DMS79 treated with DMSO at 0.1 percent for 48 hours (cell line): ENCODE results near the gene CROCC2.

Source experiments
- DNase-seq: peaks from one replicate; lab custom pipeline; 2025; lab: John Stamatoyannopoulos, UW

CROCC2 gene

DNA sequence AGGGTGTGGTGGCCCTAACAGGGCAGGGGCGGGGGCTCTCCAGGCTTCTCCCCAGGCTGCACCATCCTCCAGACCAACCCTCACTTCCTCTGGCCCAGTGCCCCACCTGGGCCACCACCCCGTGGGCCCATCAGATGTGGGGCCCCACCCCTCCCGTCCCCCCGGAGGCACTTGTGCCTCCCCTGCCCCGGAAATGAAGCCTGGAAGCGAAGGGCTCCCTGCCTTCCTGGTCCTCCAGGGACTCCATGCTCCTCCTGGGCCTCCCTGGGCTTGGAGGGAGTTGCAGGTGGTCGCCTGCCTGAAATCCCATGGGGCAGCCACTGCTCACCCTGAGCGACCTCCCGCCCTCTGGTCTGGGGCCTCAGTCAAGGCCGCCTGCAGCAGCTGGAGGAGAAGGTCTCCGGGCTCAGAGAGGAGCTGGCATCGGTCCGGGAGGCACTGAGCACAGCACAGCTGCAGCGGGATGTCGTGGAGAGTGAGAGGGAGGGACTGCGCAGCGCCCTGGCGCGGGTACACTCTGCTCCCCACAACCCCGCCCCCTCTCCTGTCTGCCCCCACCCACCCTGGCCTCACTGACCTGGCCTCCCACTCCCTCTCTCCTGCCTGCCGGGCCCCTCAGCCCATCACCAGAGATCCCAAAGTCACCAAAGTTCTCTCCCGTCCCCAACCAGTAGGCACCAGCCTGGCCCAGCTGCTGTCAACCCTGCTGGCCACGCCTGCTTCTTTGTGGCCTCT lies 28.0 kb downstream of the CROCC2 start:
- DNase-seq = no peak

DNA sequence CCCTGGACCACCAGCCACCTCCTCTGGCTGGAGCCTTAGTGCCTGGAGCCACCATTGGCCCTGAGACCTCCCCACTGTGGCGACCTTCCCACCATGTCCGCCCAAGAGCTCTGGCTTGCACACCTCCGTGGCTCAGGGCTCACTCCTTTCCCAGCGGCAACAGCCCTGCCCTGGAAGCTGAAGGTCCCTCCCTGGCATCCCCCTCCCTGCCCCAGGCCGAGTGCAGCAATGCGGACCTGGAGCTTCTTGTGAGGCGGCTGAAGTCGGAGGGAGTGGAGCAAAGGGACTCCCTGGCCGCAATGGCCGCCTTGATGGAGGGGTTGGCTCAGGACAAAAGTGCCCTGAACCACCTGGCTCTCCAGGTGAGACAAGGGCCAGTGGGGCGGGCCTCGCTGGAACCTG lies 28.6 kb downstream of the CROCC2 start:
- DNase-seq = no peak

DNA sequence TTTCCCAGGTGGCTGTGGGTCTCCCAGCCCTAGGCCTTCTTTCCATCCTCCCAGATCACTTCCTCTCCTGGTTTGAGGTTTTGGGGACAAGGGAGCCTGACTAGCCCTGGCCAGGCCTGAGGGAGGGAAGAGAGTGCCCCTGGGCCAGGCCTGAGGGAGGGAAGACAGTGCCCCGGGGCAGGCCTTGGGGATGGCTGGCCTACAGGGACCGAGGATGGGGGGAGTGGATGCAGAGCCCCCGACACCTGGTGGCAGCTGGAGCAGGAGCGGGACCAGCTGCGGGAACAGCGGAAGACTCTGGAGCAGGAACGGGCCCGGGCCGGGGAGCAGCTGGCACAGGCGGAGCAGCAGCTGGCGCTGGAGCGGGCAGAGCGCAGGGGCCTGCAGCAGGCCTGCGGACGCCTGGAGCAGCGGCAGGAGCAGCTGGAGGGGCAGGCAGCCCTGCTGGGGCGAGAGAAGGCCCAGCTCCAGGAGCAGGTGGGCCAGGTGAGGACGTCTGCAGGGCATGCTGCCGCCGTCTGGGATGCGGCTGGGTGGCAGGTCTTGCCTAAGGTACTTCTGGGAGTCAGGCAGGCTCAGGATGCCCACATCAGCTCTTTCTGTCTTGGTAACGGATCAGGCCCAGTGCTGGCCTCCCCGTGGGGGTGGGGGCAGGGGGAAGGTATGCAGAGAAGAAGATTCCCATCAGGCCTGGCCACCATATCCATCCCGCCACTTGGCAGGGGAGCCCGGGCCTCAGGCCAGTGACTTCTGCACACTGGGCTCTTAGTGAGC lies 29.2 kb downstream of the CROCC2 start:
- no peak for DNase-seq

DNA sequence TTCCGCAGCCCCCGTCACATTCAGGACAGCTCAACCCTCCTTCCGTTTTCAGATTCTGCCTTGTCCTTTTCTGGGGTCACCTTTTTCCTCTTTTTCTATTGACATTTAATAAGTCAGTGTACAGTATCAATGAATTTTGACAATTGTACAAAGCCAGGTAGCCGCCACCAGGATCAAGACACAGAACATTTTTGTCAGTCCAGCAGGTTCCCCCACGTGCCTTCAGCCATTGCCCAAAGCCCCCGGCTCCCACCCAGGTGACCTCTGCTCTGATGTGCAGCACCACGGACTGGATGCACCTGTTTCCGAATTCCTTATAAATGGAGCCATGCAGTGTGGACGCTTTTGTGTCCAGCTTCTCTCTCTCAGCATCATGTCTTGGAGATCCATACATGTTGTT lies 30.0 kb downstream of the CROCC2 start:
- DNase-seq = no peak

DNA sequence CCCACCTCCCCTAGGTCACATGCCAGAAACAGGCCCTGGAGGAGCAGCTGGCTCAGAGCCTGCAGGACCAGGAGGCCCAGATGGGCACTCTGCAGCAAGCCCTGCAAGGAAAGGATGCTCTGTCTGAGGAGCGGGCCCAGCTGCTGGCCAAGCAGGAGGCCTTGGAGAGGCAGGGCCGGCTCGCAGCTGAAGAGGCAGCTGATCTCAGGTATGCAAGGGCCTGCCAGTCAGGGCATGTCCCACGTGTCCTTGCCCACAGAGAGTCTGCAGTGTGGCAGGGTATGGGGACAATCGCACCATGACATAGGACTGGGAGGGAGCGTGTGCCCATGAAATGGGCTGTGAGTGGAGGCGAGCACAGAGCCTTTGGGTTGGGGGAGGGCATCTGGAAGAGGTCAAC lies 39.9 kb downstream of the CROCC2 start:
- DNase-seq = peak; percentile 61

DNA sequence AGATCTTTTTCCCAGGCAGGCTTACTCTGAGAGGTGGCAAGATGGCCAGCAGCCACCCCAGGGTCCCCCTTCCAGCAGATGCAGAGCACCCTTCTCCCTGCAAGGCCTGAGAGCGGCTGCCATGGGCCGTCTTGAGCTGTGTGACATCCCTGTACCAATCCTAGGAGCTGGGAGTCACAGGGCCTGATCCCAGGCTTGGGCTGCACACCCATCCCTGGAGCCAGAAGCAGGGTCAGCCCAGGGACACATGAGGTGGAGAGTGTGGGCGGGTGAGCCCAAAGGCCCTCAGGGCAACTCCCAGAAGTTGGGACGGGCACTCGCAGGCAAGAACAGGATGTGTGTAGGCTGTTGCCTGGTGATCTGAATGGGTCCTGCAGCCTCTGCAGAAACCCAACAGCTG lies 40.5 kb downstream of the CROCC2 start:
- DNase-seq = no peak

DNA sequence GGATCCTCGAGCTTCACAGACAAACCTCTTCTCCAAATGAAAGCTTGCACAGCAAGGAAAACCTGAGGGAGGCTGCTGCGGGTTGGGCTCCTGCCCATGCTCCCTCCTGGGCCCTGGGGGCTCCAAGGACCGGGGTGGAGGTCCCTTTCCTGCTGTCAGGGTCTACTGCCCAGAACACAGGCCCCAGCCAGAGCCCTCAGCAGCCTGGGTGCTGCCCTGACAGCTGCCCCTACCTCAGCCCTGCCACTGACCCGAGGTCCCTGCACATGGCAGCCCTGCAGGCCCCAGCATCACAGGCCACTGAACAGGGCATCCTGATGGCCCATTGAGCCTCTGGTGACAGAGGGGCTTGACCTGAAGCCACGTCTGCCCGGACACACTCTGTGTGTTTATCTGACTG lies 41.0 kb downstream of the CROCC2 start:
- DNase-seq = no peak

DNA sequence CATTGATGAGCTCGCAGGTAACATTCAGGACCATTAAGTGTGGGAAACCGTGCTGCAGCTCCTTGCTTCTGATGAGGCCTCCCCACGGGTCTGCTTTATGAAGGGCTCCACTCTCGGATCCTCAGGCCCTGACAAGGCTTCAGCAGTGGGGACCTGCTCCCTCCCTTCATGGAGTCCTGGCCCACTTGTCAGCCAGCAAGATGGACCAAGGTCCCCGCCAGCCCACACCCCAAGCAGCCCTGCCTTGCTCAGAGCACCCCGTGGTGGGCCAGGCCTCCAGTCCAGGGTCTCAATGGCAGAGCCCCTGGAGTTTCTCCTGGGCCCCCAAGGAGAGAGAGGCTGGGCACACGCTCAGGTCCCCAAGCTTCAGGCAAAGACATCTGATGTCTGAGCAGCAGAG lies 41.5 kb downstream of the CROCC2 start:
- no peak for DNase-seq

DNA sequence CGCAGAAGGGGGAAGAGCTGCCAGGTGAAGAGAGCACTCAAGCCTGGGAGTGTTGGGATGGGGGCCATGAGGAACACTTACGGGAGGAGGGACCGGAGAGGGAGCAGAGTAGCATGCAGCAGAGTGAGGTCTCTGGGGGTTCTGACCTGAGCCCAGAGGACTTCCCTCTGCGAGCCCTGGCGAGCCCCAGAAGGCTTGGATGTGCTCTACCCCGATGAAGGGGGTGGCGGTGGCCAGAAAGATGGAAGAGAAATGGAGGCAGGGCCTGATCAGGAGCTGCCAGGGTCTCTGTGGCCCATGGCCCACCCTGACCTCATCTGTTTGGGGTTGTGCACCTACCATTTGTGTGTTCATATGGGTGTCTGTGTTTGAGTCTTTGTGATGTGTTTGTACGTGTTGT lies 42.0 kb downstream of the CROCC2 start:
- no peak for DNase-seq

DNA sequence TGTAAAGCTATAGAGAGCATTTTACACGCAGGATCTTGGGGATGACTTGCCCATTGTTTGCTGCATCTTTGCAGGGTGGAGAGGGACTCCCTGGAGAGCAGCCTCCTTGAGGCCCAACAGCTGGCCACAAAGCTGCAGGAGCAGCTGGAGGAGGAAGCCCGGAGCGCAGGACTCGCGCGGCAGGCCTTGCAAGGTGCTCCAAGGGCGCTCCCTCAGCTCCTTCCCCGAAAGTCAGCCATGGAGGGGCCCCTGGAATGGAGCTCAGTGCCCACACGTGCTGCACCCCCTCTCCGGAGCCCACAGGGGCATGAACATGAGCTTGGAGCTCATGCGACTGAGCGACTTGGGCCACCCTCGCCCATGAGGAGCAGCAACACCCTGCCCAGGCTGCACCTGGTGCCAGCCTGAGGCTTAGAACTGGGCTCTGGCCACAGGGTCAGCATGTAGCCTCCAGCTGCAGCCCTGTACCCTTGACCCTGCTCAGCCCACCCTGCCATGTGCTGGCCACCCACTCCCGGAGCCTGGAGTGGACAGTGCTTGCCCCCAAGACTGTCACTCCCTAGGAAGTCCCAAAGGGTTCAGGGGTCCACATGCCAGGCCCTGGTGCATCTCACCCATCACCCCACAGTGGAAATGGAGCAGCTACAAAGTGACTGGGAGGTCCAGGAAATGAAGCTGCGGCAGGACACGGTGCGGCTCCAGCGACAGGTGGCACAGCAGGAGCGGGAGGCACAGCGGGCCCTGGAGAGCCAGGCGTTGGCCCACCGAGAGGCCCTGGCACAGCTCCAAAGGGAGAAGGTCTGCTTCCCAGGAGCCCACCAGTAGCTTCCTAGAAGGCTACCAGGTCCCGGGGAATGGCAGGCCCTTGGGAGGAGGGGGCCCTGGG lies 43.0 kb downstream of the CROCC2 start:
- DNase-seq = peak; percentile 3

DNA sequence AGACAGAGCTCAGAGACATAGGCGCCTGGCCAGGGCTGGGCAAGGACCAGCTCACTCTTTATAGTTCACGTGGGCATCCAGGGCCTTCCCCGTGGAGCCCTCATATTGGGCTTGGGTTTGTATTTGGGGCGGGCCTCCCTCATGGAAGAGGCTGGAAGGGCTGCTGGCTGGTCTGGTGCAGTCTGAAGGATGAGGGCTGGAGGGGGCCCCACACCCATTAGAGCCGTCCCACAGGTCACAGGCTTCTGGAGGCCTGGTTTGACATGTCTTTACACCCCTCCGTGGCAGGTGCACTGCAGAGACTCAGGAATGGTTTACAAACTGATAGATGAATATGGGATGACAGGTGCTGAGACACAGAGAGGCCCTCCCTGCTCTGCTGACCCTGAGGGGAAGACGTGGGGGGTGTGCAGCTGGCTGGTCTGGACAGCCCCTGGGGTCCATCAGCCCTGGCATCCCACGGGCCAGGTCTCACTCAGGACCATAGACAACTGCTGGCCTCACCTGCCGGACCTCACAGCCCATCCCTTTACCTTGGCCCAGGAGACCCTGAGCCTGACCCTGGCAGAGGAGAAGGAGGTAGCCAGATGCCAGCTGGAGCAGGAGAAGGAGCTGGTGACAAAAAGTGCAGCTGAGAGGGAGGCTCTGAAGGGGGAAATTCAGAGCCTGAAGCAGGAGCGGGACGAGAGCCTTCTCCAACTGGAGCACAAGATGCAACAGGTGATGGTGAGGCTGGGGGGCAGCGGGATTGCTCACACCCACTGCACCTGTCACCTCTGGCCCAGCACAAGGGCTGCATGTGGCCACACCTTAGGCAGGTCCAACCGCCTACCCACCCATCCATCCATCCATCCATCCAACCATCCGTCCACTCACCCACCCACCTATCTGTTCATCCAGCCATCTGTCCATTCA lies 43.9 kb downstream of the CROCC2 start:
- DNase-seq = no peak

DNA sequence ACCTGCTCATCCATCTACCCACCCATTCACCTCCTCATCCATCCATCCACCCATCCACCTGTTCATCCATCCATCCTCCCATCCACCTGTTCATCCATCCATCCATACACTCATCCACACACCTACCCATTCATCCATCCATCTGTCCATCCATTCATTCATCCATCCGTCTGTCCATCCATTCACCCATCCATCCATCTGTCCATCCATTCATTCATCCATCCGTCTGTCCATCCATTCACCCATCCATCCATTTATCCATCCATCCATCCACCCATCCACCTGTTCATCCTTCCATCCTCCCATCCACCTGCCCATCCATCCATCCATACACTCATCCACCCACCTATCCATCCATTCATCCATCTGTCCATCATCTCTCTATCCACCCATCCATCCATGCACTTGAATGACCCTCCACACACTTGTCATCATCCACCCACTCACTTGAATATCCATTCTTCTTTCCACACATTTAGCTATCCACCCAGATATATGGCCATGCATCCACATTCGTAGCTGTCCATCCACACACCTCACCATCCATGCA lies 45.0 kb downstream of the CROCC2 start:
- DNase-seq = no peak

DNA sequence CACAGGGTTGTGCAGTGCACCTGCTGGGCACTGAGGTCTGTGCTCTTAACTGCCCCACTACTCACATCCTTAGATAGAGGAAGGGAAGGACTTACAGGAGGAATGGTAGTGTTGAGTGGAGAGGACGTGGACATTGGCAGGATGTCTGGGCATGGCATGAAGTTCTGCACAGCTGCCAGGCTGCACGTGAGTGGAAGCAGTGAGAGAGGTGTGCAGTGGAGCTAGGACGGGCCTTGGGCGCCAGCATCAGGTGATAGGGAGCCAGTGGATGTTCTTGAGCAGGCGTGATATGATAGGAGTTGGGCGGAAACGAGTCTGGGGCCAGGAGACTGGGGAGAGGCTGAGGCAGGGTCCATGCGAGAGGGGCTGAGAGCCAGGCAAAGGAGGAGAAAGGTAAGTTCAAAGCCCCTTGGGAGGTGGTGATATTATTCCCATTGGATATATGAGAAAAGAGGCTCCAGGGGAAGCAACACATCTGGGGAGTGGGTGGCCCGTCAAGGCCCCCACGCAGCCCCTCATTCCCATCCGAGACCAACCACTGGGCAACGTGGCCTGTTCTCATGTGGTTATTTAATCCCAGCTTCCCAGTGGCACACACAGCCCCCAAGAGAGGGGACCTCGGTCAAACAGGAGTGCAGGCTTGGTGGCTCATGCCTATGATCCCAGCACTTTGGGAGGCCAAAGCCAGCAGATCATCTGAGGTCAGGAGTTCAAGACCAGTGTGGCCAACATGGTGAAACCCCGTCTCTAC lies 46.5 kb downstream of the CROCC2 start:
- DNase-seq = no peak

DNA sequence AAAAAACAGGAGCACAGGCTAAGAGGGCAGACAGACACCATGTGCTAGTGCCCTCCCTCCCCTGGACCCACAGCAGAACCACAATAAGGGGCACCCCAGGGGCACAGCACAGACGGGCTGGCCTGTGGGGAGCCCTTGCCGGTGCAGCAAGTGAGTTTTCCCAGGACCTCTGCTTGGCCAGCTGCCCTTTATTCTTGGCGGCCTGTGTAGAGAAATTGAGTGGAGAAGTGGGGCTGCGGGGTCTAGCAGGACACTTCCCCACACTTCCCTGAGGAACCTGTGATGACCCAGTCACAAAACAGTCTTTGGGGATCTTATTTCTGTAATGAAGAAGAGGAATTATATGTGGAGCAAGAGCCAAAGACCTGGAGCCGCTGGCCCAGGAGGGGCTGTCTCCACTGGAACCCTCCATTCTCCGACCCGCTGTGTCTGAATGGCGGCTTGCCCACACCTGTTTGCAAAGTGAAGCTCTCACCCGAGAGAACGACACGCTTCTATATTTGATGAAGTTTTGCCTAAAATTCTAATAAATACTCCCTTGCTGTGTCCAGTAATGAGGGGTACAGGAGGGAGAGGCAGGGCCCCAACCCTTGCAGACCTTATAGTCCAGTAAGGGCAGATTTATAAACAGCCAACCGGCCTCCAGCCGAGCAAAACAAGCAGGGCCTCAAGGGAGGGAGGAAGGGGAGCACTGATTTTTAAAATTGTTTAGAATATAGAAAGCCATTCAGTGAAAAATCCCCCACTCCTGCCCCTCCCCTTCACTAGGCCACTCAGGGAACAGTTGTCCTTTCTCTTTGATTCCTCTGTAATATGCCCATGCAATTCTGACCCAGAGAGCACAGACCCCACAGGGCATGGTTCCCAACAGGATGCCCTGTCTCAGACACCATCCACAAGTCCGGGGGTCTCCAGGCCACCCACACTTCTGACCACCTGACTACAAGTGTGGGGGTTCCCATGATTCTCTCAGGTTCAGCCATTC lies 47.6 kb downstream of the CROCC2 start:
- no peak for DNase-seq

DNA sequence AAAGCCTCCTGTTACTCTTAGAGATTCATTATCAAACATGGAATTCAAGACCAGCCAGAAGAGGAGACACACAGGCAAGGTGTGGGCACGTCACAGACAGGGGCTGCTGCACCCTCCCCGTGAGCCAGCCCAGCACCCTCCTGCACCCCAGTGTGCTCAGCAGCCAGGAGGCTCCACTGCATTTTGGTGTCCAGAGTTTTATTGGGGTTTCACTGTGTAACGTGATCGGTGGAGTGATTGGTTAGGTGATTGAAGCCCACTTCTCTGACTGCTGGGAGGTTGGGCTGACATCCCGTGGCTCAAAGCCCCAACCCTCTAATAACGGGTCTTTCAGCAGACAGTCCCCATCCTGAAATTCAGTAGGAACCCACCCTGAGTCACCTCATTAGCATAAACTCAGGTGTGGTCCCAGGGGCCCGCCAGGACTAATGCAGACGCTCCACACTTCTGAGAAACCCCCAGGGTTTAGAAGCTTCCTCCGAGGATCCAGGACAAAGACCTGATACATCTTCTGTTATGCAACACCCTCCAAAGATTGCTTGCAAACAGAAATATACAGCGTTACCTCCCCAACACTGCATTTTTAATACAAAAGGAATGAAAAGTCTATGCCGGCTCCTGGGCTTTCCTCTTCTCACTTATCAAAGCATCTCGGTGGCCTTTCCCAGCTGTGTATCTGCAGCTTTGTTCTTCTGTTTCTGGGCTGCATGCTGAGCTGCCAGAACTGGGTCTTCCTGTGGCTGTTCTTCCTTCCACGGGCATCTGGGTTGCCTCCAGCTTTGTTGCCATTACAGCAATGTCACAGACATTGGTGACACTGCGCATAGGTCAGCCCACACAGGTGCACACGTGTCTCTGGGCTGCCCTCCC lies 48.5 kb downstream of the CROCC2 start:
- no peak for DNase-seq

DNA sequence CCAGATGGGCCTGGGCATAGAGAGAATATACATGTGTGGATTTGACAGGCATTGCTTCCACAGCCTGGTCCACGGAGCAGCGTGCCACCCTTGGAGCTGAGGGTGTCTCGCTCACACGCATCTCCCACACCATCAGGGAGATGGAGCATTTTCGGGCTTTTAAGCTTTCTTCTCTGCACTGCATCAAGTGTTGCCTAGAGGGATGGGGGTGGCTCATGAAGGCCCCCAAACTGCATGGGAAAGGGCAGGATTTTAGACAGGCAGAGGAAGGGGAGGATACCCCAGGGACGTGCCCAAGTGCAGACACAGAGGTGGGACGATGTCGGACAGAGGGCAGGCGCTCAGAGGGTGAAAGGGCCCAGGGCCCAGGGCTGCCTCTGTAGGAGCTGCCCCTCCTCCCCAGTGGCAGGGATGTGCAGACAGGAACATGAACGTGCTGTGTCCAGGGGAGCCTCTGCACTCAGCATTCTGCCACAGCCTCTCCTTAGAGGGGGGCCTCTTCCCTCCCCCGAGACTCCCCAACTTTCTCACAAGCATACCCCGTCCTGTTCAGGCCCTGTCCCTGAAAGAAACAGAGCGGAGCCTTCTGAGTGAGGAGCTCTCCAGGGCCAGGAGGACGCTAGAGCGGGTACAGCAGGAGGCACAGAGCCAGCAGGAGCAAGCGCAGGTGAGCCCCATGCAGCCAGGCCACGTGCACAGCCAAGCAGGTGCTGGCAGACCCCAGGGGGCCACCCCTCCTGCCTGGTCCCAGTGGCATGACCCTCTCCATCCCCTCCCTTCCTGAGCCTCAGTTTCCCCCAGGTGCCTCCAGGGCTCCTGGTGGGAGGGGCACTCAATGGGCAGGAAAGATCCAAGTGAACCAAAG lies 49.4 kb downstream of the CROCC2 start:
- no peak for DNase-seq

DNA sequence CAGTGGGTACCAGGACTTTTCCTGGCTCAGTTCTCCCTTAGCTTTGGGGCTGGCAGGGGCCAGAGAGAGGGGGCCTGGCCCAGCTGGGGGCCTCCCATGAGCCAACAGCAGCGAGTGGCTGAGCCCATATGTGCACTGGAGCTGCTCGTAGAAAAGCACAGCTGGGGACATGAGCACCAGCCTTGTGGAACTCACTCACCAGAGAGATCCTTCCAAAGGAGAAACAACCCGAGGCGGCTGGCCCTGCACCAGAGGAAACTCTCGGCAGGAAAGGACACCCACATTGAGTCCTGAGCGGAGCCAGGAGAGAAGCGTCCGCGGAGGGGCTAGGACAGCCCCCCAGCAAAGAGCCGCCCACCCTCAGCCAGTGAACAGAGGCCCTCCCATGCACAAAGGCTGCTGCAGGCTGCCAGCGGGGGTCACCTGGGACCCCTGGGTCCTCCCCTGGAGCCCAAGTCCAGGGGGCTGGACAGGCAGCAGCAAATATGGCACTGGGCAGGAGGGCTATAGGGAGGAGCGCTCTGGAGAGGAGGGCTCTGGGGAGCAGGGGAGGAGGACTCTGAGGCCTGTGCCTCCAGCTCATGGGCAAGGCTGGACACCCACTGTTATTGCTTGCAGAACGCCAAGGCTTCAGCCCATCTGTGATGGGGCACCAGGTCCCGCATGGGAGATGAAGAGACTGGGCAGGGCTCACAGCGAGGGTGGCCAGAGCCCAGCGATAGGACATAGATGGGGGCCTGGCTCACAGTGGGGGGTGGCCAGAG lies 50.2 kb downstream of the CROCC2 start:
- DNase-seq = no peak
